Fibroblast of lung (primary cell): Measurements from ENCODE around the gene JUND. TPM values are rescaled to one million over a fixed set of nuclear protein-coding genes. Genes with fewer than 3 reads are reported as not detected.
"Not testable (repeated sequence)": the region's sequence is repeated elsewhere in the genome, so short reads cannot be mapped to it uniquely, and the experiment has no call there.

Source experiments
- DNase-seq, 2 donors: peaks; one replicate each; pipeline versions ENCODE4 v3.0.0 to v3.0.0-alpha.2; 2010; ENCODE audit warnings: low read depth in 2 of 2
- H2AFZ ChIP-seq: 2 replicates; pipeline ENCODE4 v1.5.1; 2012; ENCODE audit warnings: low read length, control low read depth, inconsistent platforms
- H3K27ac ChIP-seq: 2 replicates; pipeline ENCODE4 v1.5.1; 2011; ENCODE audit warnings: low read length, control low read depth; ENCODE audit not compliant: insufficient read depth
- H3K27me3 ChIP-seq: 2 replicates; pipeline ENCODE4 v1.5.1; 2011; ENCODE audit warnings: mild to moderate bottlenecking, low read length; ENCODE audit not compliant: control insufficient read depth, insufficient read depth
- H3K36me3 ChIP-seq: 2 replicates; pipeline ENCODE4 v1.5.1; 2011; ENCODE audit warnings: low read length; ENCODE audit not compliant: control insufficient read depth, insufficient read depth
- H3K4me1 ChIP-seq: 2 replicates; pipeline ENCODE4 v1.5.1; 2011; ENCODE audit warnings: low read length; ENCODE audit not compliant: control insufficient read depth, insufficient read depth; ENCODE audit errors: extremely low read depth
- H3K4me2 ChIP-seq: 2 replicates; pipeline ENCODE4 v1.5.1; 2011; ENCODE audit warnings: low read length, control low read depth; ENCODE audit not compliant: insufficient read depth; ENCODE audit errors: extremely low read depth
- H3K4me3 ChIP-seq, 4 experiments: fragments of 200-600 bp in 1 of 4; sonication (generic) in 1 of 4; replicated peaks in 1 of 4; 2 replicates each; pipeline ENCODE4 v1.5.1; 2011 to 2016; ENCODE audit warnings: low read length in 4 of 4, low read depth in 3 of 4, mild to moderate bottlenecking in 3 of 4, control low read depth in 2 of 4, inconsistent platforms in 1 of 4, mixed read lengths in 1 of 4; ENCODE audit not compliant: insufficient read depth in 1 of 4; ENCODE audit errors: control extremely low read depth in 1 of 4
- H3K79me2 ChIP-seq: 2 replicates; pipeline ENCODE4 v1.5.1; 2012; ENCODE audit warnings: mild to moderate bottlenecking, low read length, inconsistent platforms; ENCODE audit not compliant: control insufficient read depth, insufficient read depth
- H3K9ac ChIP-seq: 2 replicates; pipeline ENCODE4 v1.5.1; 2011; ENCODE audit warnings: mild to moderate bottlenecking, low read length, control low read depth; ENCODE audit not compliant: insufficient read depth
- H3K9me3 ChIP-seq: 2 replicates; pipeline ENCODE4 v1.5.1; 2012; ENCODE audit warnings: low read depth, low read length; ENCODE audit not compliant: control insufficient read depth, insufficient read depth
- H4K20me1 ChIP-seq: 2 replicates; pipeline ENCODE4 v1.5.1; 2011; ENCODE audit warnings: low read length; ENCODE audit not compliant: control insufficient read depth, insufficient read depth; ENCODE audit errors: extremely low read depth
- CTCF ChIP-seq, 2 donors: IDR thresholded peaks in 1 of 2; conservative IDR thresholded peaks in 1 of 2; 1 replicate in 1 of 2; 2 replicates in 1 of 2; pipeline ENCODE4 v1.5.1; 2011 to 2012; ENCODE audit warnings: low read length in 2 of 2, control low read depth in 1 of 2, inconsistent platforms in 1 of 2, low read depth in 1 of 2, mild to moderate bottlenecking in 1 of 2
- EZH2 ChIP-seq: IDR thresholded peaks from 2 replicates; pipeline ENCODE4 v1.5.1; 2012; ENCODE audit warnings: low read length, control low read depth, mild to moderate bottlenecking; ENCODE audit errors: missing control alignments
- polyA plus RNA-seq, 2 donors: library from polyadenylated mRNA; depleted of rRNA in 1 of 2; stranded (reverse) in 1 of 2; unstranded in 1 of 2; fragments of >200 nt; gene quantifications; 2 replicates each; pipeline ENCODE4 v1.2.1, GENCODE V29; 2011 to 2012; ENCODE audit warnings: missing spikeins in 1 of 2
- total RNA-seq: library from RNA; depleted of rRNA; stranded (reverse); fragments of >200 nt; gene quantifications from 2 replicates; pipeline ENCODE4 v1.2.1, GENCODE V29; 2014

JUND gene
- total and polyA plus RNA-seq, 2 donors (not counting 1 experiment from before 2014, with no cell fraction given): 65.8 to 166 TPM

- H3K27ac ChIP-seq: peak overlapping the region; percentile 54
- no peaks in the 10 kb centered on the region for H3K27me3 ChIP-seq
- DNase-seq: peak; percentile 95 to 98
- H3K4me2 ChIP-seq: peak overlapping the region; percentile 82
- TF ChIP-seq EZH2 (no peak), CTCF (conservative IDR thresholded peaks at IDR 0.05 in 1 of 2, IDR thresholded peaks at IDR 0.05 in 1 of 2; ENCODE audit: low read depth in 1 of 2, low read length in 2 of 2) (peak; percentile 98)
- no peaks in the 10 kb centered on the region for H3K36me3 ChIP-seq
- H3K4me1 ChIP-seq: peaks cover 7% of the 10 kb centered on the region
- no peaks in the 10 kb centered on the region for H4K20me1 ChIP-seq
- H3K79me2 ChIP-seq: no peaks in the 10 kb centered on the region
- H3K4me3 ChIP-seq: peak overlapping the region; percentile 35 to 77 (median 44)
- peak overlapping the region; percentile 93 for H2AFZ ChIP-seq
- H3K9me3 ChIP-seq: no peaks in the 10 kb centered on the region
- peak overlapping the region; percentile 46 for H3K9ac ChIP-seq
Observed at GRCh38 chr19:18328340-18329034, 47.1 kb upstream of the JUND start.

- H3K4me3 ChIP-seq: no peak overlapping the region
- H3K79me2 ChIP-seq: peaks cover 7% of the 10 kb centered on the region
- H4K20me1 ChIP-seq: no peaks in the 10 kb centered on the region
- DNase-seq: no peak
- H3K27me3 ChIP-seq: no peaks in the 10 kb centered on the region
- H3K4me1 ChIP-seq: peaks cover 14% of the 10 kb centered on the region
- no peak overlapping the region for H2AFZ ChIP-seq
- H3K9ac ChIP-seq: no peak overlapping the region
- TF ChIP-seq CTCF (conservative IDR thresholded peaks at IDR 0.05 in 1 of 2, IDR thresholded peaks at IDR 0.05 in 1 of 2; ENCODE audit: low read depth in 1 of 2, low read length in 2 of 2) (no peak), EZH2 (no peak)
- no peak overlapping the region for H3K4me2 ChIP-seq
- no peaks in the 10 kb centered on the region for H3K9me3 ChIP-seq
- H3K27ac ChIP-seq: no peak overlapping the region
- no peaks in the 10 kb centered on the region for H3K36me3 ChIP-seq
Observed at GRCh38 chr19:18326772-18327171, 45.4 kb upstream of the JUND start.

- H3K4me3 ChIP-seq: not testable (repeated sequence)
Observed at GRCh38 chr19:18324373-18324731, 42.9 kb upstream of the JUND start.

More at GRCh38 chr19:18324373-18324731, 42.9 kb upstream of the JUND start:
- not testable (repeated sequence) for DNase-seq, H3K27ac ChIP-seq, H3K9ac ChIP-seq, H3K27me3 ChIP-seq, H3K36me3 ChIP-seq, H4K20me1 ChIP-seq, H2AFZ ChIP-seq, H3K9me3 ChIP-seq, H3K4me2 ChIP-seq
- Histone ChIP-seq H3K4me1 (peaks cover 22% of the 10 kb centered on the region), H3K79me2 (peaks cover 32% of the 10 kb centered on the region)
